GM18505 (cell line): ENCODE measurements around the gene KIF2A.
A peak's percentile ranks its signal among the peaks of the same experiment; 100 is the strongest.

Experiments used
- ATAC-seq: cut with Tn5 transposase; IDR thresholded peaks from one replicate; pipeline ENCODE4 v1.9.1; 2021; ENCODE audit not compliant: unreplicated experiment
- POLR2A ChIP-seq: IDR thresholded peaks from 4 replicates; pipeline ENCODE4 v1.6.1; 2011; ENCODE audit warnings: borderline replicate concordance; ENCODE audit not compliant: insufficient read depth, insufficient read length; ENCODE audit errors: extremely low read depth

The KIF2A gene

GRCh38 chr5:62386824-62387223 lies 80.8 kb downstream of the KIF2A start:
- no peak for ATAC-seq
- no peak for TF ChIP-seq POLR2A

- TF ChIP-seq POLR2A, result no peak
- no peak for ATAC-seq
Measured at GRCh38 chr5:62395210-62395950, 89.4 kb downstream of the KIF2A start.

- peak; percentile 88 for TF ChIP-seq POLR2A
- peak; percentile 97 for ATAC-seq
Measured at GRCh38 chr5:62403411-62404250, 97.6 kb downstream of the KIF2A start, which contains the start of gene DIMT1. Gene DIMT1 (minus strand): TSS chr5:62403905. CDS start chr5:62403772, 133 bp downstream.

- peak; percentile 96 for ATAC-seq
- TF ChIP-seq POLR2A, result peak; percentile 82
Measured at GRCh38 chr5:62412549-62413329, 106.7 kb downstream of the KIF2A start, which contains the start of gene IPO11. Gene IPO11 (plus strand): TSS chr5:62412763. CDS start chr5:62437280, 24,517 bp downstream.

GRCh38 chr5:62413711-62414110 lies 107.7 kb downstream of the KIF2A start:
- no peak for TF ChIP-seq POLR2A
- ATAC-seq, result no peak

- no peak for ATAC-seq
Measured at GRCh38 chr5:62418462-62419076, 112.6 kb downstream of the KIF2A start.

GRCh38 chr5:62419609-62420008 lies 113.6 kb downstream of the KIF2A start:
- no peak for TF ChIP-seq POLR2A
- no peak for ATAC-seq

More at GRCh38 chr5:62418462-62419076, 112.6 kb downstream of the KIF2A start:
- TF ChIP-seq POLR2A, result no peak

GRCh38 chr5:62421414-62421813 lies 115.4 kb downstream of the KIF2A start:
- no peak for TF ChIP-seq POLR2A
- no peak for ATAC-seq

- no peak for ATAC-seq
- TF ChIP-seq POLR2A, result no peak
Measured at GRCh38 chr5:62424763-62425162, 118.8 kb downstream of the KIF2A start.

GRCh38 chr5:62431735-62432620 lies 126.0 kb downstream of the KIF2A start:
- no peak for ATAC-seq
- no peak for TF ChIP-seq POLR2A

- ATAC-seq, result no peak
- TF ChIP-seq POLR2A, result no peak
Measured at GRCh38 chr5:62432621-62433064, 126.6 kb downstream of the KIF2A start.
